HepG2 (cell line): Measurements from ENCODE around the gene EPB41L2. TPM values are rescaled to one million over a fixed set of nuclear protein-coding genes. Genes with fewer than 3 reads are reported as not detected.

Experiments
- ATAC-seq: fragments of 200-7000 bp; cut with Tn5 transposase; 3 replicates; pipeline ENCODE4 v1.9.1; 2020; ENCODE audit warnings: mild to moderate bottlenecking, moderate library complexity
- BruUV-seq: library from RNA; stranded (reverse); fragments of 400-500 nt; replicated peaks from 2 replicates; lab custom pipeline; 2021; lab: Mats Ljungman, UMichigan
- CTCF ChIA-PET: fragments of 300-600 bp; formaldehyde crosslinking; extraction: SDS; loops from one replicate; lab custom pipeline; 2021; ENCODE audit warnings: low total read pairs, inconsistent platforms, low intra/inter-chr PET ratio; lab: Yijun Ruan, JAX
- POLR2A ChIA-PET: fragments of 350-600 bp; sonication (Branson Sonifier 250); formaldehyde crosslinking; loops from one replicate; lab custom pipeline; 2020; ENCODE audit warnings: antibody characterized with exemption, inconsistent platforms; lab: Yijun Ruan, JAX
- DNase-seq: peaks from one replicate; pipeline ENCODE4 v3.0.0-alpha.2; 2015; ENCODE audit warnings: low spot score
- FAIRE-seq: peaks from 3 replicates; lab custom pipeline; 2011; peaks lifted over from hg19 to GRCh38; lab: Jason Lieb, UNC
- H2AFZ ChIP-seq: one replicate; pipeline ENCODE4 v1.6.1; 2011; ENCODE audit warnings: low read length, inconsistent platforms
- H3K27ac ChIP-seq: fragments of 300-600 bp; 3 replicates; pipeline ENCODE4 v1.8.0; 2011; ENCODE audit warnings: mixed run types, mild to moderate bottlenecking, mixed read lengths, low read length, inconsistent platforms; ENCODE audit not compliant: insufficient read depth; ENCODE audit errors: extremely low read length
- H3K27me3 ChIP-seq, 2 experiments: fragments of 200-600 bp in 1 of 2; 2 replicates in 1 of 2; 3 replicates in 1 of 2; pipeline versions ENCODE4 v1.6.0 to v1.8.0; 2011; ENCODE audit warnings: low read length in 2 of 2, mild to moderate bottlenecking in 2 of 2, moderate library complexity in 2 of 2, inconsistent platforms in 1 of 2; ENCODE audit not compliant: insufficient read depth in 2 of 2, control insufficient read depth in 1 of 2
- H3K36me3 ChIP-seq, 2 experiments: fragments of 200-600 bp in 1 of 2; replicated peaks in 1 of 2; 2 replicates in 1 of 2; 3 replicates in 1 of 2; pipeline versions ENCODE4 v1.5.1 to v1.8.0; 2011; ENCODE audit warnings: low read length in 2 of 2, inconsistent platforms in 1 of 2; ENCODE audit not compliant: insufficient read depth in 2 of 2, control insufficient read depth in 1 of 2
- H3K4me1 ChIP-seq: 2 replicates; pipeline ENCODE4 v1.5.1; 2012; ENCODE audit warnings: low read length, inconsistent platforms; ENCODE audit not compliant: insufficient read depth
- H3K4me2 ChIP-seq: 2 replicates; pipeline ENCODE4 v1.6.0; 2011; ENCODE audit warnings: low read depth, low read length, inconsistent platforms
- H3K4me3 ChIP-seq, 3 experiments: fragments of 200-600 bp in 1 of 3; sonication (generic), shearing (Covaris generic) in 1 of 3; replicated peaks in 1 of 3; 2 replicates each; pipeline ENCODE4 v1.5.1; 2011 to 2016; ENCODE audit warnings: low read length in 3 of 3, inconsistent platforms in 2 of 3, low read depth in 2 of 3, mild to moderate bottlenecking in 2 of 3, control low read depth in 1 of 3, mixed read lengths in 1 of 3; ENCODE audit not compliant: insufficient read depth in 1 of 3
- H3K79me2 ChIP-seq: one replicate; pipeline ENCODE4 v1.6.1; 2011; ENCODE audit warnings: low read length, inconsistent platforms; ENCODE audit not compliant: insufficient read depth
- H3K9ac ChIP-seq: 2 replicates; pipeline ENCODE4 v1.6.0; 2011; ENCODE audit warnings: mild to moderate bottlenecking, low read depth, low read length, inconsistent platforms; ENCODE audit not compliant: insufficient read depth
- H3K9me3 ChIP-seq: 2 replicates; pipeline ENCODE4 v1.5.1; 2012; ENCODE audit warnings: mild to moderate bottlenecking, low read length
- H4K20me1 ChIP-seq: 2 replicates; pipeline ENCODE4 v1.6.0; 2011; ENCODE audit warnings: inconsistent platforms, mild to moderate bottlenecking, low read length, moderate library complexity; ENCODE audit not compliant: insufficient read depth
- CTCF ChIP-seq: sonication (generic); formaldehyde crosslinking; IDR thresholded peaks from 2 replicates; pipeline ENCODE4 v1.5.0; 2020; ENCODE audit warnings: mild to moderate bottlenecking, missing genetic modification reagents, moderate library complexity
- HDAC6 ChIP-seq: fragments of 200-600 bp; sonication (generic); IDR thresholded peaks from 2 replicates; pipeline ENCODE4 v1.7.0; 2017; ENCODE audit warnings: mild to moderate bottlenecking, antibody characterized with exemption, low read length, low read depth
- RELA ChIP-seq: sonication (generic); formaldehyde crosslinking; IDR thresholded peaks from 2 replicates; pipeline ENCODE4 v1.4.0; 2020; ENCODE audit warnings: missing genetic modification reagents
- SAFB2 ChIP-seq: sonication (generic); formaldehyde crosslinking; IDR thresholded peaks from 2 replicates; pipeline ENCODE4 v1.5.1; 2020; ENCODE audit warnings: missing genetic modification reagents, low read depth, mild to moderate bottlenecking, borderline replicate concordance
- ZBTB39 ChIP-seq: sonication (generic); formaldehyde crosslinking; IDR thresholded peaks from 2 replicates; pipeline ENCODE4 v1.5.0; 2020; ENCODE audit warnings: missing genetic modification reagents
- ZMYM4 ChIP-seq: sonication (generic); formaldehyde crosslinking; IDR thresholded peaks from 2 replicates; pipeline ENCODE4 v1.8.1; 2023; ENCODE audit warnings: mild to moderate bottlenecking, missing genetic modification reagents
- WGBS: methylation state at CpG from one replicate; pipeline ENCODE4 v1.1.6; 2017; ENCODE audit warnings: low lambda C conversion rate; 5-methylcytosine and 5-hydroxymethylcytosine counted together
- in situ Hi-C: cut with HindIII; loops from 2 replicates; pipeline ENCODE4 v1.10.0; 2017; ENCODE audit warnings: low pct_unique_long_range_greater_than_20kb; ENCODE audit not compliant: extremely low pct_ligation_motif_present
- intact Hi-C: fragments of 100-400 bp; cut with micrococcal nuclease; formaldehyde crosslinking; loops from one replicate; pipeline ENCODE4 v1.10.0; 2022; ENCODE audit not compliant: unreplicated experiment
- polyA plus RNA-seq, 8 experiments: library from polyadenylated mRNA; depleted of rRNA in 3 of 8; stranded (reverse) in 7 of 8; unstranded in 1 of 8; fragments of >200 nt; fragmentation: Illumina TruSeq in 4 of 8; extraction: Trizol in 4 of 8; gene quantifications; 2 replicates each; pipeline versions ENCODE4 v1.2.1 to v1.2.3, GENCODE V29; 2011 to 2016; ENCODE audit warnings: low read depth in 4 of 8, missing spikeins in 1 of 8, mixed read lengths in 1 of 8; ENCODE audit not compliant: insufficient read depth in 1 of 8
- total RNA-seq, 5 experiments: library from RNA; depleted of rRNA; stranded (reverse); fragments of >200 nt; fragmentation: Illumina TruSeq; extraction: Trizol; gene quantifications; 2 replicates each; pipeline ENCODE4 v1.2.3, GENCODE V29; 2016; ENCODE audit warnings: low read depth in 1 of 5

The EPB41L2 gene
- total and polyA plus RNA-seq, 2 of the 13 experiments (the other 11 are each of a cell fraction or from before 2014, with no cell fraction given) = 41.7 to 56.4 TPM

- TF ChIP-seq CTCF (CRISPR knock-in tag) = no peak
- no peak for TF ChIP-seq SAFB2
- no peak for TF ChIP-seq ZBTB39 (CRISPR knock-in tag)
- no peak for TF ChIP-seq RELA (CRISPR knock-in tag)
These were observed 9.4 kb downstream of the EPB41L2 start (continued) for GRCh38 chr6:131053546-131054240.

- H3K27ac ChIP-seq = no peak overlapping the region
- H3K27me3 ChIP-seq = no peaks in the 10 kb centered on the region
- 97% methylated on average over 4 of the region's 4 CpGs for WGBS
- ChIA-PET POLR2A (no interaction called here), CTCF (no interaction called here)
- peaks cover 35% of the 10 kb centered on the region for H3K9me3 ChIP-seq
- H2AFZ ChIP-seq = no peak overlapping the region
- no peak for FAIRE-seq
- peaks cover 20% of the 10 kb centered on the region for H3K4me1 ChIP-seq
- no peak overlapping the region for H3K9ac ChIP-seq
- DNase-seq = no peak
- TF ChIP-seq ZMYM4 (CRISPR knock-in tag) (0 out of 2 replicates have a peak, but pooled peaks have one; percentile 22), HDAC6 (no peak)
- peaks cover 1 to 9% of the 10 kb centered on the region in 2 experiments; a peak in 4 of 5 replicates for H3K36me3 ChIP-seq
- intact Hi-C loops (no loop called here), in situ Hi-C loops (no loop called here)
- no peak overlapping the region for H3K4me2 ChIP-seq
- H4K20me1 ChIP-seq = no peaks in the 10 kb centered on the region; the same call in 1 of the 2 replicates
- peaks cover 94% of the 10 kb centered on the region for H3K79me2 ChIP-seq
- no peak for ATAC-seq
- BruUV-seq = no TSS peak
- no peak overlapping the region for H3K4me3 ChIP-seq
These were observed 10.9 kb downstream of the EPB41L2 start for GRCh38 chr6:131052181-131052580.
